HG02884 (cell line): Measurements from ENCODE around the gene KCNN1.
"Not testable (repeated sequence)": the region's sequence is repeated elsewhere in the genome, so short reads cannot be mapped to it uniquely, and the experiment has no call there.

Source experiments
- ATAC-seq: cut with Tn5 transposase; IDR thresholded peaks from one replicate; pipeline ENCODE4 v1.9.1; 2021; ENCODE audit warnings: mild to moderate bottlenecking, moderate library complexity; ENCODE audit not compliant: unreplicated experiment

Gene KCNN1

DNA sequence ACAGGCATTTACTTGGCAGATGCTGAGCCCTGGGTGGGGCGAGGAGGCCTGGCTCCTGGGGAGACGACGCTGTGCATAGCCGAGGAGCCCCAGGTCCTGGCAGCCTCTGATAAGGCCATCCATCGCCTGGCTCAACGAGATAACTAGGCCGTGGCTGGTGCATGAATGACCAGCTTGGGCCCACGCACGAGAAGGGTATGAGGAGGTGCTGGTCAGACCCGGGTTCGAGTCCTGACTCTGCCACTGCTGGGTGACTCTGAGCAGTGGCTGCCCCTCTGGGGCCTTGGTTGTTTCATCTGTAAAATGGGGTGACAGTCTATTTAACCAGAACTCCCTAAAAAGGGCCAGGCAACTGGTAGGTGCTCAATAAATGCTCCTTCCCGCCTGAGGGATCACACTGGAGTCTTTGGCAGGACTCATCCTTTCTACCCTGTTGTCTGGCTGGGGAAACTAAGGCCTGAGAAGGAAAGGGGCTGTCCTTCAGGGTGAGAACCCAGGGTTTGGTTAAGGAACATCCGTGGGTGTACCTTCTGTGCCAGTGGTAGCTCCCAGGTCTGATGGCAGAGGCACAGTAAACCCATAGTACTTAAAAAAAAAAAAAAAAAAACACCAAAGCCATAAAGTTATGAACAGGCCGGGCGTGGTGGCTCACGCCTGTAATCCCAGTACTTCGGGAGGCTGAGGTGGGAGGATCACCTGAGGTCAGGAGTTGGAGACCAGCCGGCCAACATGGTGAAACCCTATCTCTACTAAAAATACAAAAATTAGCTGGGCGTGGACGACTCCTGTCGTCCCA, 33.0 kb downstream of the KCNN1 start:
- ATAC-seq, result no peak

DNA sequence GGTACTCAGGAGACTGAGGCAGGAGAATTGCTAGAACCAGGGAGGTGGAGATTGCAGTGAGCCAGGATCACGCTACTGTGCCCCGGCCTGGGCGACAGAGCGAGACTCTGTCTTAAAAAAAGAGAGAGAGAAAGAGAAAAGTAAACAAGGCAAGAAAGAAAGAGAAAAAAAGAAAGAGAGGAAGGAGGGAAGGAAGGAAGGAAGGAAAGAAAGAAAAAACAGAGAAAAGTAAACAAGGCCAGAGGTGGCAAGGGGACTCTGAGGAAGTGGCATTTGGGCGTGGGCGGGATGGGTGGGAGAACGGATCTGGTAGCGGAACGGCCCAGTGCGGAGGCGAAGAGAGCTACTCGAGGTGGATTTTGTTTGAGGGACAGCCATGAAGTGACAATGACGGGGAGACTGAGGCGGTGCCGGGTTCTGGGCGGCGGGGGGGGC, 33.6 kb downstream of the KCNN1 start:
- no peak for ATAC-seq

DNA sequence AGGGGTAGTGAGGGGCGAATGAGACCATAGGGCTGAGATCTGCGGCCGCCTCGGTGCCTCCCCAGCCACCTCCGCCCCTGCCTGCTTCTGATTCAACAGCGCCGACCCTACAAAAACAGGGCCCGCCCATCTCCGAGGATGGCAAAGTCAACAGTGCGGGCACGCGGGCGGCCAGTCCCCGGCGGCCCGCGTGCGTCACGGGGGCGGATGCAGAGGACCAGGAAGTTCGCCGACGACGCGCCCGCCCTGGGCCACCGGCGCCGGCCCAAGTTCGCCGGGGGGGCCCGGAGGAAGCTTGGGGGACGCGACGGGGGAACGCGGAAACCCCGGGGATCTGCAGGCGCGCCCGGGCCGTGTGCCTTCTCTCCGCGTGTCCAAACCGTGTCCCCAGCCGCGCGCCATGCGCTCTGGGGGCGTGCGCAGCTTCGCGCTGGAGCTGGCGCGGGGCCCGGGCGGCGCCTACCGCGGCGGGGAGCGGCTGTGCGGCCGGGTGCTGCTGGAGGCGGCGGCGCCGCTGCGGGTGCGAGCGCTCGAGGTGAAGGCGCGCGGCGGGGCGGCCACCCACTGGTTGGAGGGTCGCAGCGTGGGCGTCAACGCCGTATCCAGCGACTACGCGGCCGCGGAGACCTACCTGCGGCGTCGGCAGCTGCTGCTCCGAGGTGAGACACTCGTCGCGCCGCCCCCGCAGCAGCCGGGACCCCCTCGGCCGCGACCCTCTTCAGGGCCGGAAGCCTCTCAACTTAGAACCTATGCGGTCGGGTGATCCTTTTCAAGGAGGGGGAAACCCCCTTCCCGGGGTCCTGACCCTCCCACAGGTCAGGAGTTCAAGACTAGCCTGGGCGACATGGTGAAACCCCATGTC, 34.2 kb downstream of the KCNN1 start:
- ATAC-seq, result no peak

DNA sequence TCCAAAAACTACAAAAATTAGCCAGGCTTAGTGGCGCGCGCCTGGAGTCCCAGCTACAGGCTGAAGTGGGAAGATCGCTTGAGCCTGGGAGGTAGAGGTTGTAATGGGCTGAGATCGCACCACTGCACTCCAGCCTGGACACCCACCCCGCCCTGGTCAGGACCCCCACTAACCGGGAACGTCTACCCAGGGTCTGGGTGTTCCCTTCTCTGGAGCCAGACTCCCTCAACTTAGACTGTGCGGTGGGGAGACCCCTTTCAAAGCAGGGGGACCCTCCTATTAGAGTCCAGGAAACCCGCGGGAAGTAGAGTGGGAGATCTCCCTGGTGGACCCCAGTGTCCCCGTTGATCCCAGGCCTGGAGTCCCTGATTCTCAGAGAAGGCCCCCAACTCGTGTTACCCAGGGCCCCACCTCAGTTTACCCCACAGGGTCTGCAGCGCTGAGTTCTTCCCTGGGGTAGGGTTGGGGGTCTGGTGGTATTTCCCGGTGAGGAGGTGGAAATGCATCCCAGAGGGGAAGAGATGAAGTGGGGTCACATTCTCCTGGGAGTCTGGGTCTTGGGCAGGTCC, 35.0 kb downstream of the KCNN1 start:
- ATAC-seq, result no peak

DNA sequence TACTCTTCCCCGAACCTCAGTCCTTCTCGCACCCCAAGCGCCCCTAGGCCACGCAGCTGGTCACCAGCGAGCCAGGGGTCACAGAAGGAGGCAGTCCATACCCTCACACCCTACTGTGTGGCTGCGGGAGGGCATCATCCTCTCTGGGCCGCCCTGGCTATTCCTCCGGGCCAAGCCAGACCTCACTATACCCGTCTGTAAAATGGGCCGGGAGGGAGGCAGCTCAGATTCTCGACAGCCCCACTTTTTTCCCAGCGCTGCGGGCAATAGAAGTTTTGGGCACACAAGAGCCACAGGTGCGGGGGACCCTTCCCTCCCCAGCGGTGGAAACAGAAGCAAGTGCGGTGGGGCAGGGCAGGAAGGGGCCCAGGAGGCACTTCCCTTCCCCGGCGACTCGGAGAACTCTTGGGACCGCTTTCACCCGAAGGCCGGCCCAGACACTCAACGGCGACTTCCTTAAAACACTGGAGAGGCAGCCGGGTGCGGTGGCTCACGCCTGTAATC, 35.5 kb downstream of the KCNN1 start:
- no peak for ATAC-seq

DNA sequence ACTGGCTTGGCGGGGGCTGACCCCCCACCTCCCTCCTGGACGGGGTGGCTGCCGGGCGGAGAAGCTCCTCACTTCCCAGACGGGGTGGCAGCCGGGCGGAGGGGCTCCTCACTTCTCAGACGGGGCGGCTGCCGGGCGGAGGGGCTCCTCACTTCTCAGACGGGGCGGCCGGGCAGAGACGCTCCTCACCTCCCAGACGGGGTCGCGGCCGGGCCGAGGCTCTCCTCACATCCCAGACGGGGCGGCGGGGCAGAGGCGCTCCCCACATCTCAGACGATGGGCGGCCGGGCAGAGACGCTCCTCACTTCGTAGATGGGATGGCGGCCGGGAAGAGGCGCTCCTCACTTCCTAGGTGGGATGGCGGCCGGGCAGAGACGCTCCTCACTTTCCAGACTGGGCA, 38.8 kb downstream of the KCNN1 start:
- ATAC-seq, result not testable (repeated sequence)

DNA sequence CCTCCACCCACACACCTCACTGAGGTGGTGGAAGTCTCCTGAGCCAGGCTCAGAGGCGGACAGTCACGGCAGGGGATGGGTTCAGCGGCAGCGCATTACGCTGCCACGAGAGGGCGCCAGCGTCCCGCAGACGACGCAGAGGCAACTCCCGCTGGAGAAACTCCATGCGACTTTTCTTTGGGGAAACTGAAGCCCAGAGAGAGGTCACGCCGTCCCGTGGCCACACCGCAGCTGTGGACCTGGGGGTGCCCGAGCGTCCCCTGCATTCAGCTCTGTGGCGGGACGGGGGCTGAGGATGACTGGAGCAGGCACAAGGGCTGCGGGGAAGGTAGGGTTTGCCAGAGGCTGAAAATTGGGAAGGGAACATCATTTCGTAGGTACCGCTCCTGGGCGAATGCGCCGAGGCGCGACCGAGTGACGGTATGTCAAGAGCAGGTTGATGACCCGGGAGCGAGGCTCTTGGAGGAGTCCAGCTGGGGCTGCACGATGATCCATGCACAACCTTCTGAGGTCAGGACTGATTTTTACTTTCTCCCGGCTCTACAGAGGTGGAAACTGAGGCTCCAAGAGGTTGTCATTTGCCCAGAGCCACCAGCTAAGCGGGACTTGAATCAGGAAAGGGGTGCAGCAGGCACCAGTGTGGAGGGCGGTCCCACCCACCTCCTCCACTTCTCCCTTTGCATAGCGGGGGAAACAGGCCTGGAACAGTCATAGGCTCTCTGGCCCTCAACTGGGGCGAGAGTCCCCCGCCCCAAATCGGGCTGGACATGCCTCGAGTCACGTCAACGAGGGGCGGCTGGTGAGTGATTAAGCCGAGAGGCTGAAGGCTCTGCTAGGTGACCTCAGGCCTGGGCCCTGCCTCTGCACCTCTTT, 40.4 kb downstream of the KCNN1 start:
- ATAC-seq, result no peak

DNA sequence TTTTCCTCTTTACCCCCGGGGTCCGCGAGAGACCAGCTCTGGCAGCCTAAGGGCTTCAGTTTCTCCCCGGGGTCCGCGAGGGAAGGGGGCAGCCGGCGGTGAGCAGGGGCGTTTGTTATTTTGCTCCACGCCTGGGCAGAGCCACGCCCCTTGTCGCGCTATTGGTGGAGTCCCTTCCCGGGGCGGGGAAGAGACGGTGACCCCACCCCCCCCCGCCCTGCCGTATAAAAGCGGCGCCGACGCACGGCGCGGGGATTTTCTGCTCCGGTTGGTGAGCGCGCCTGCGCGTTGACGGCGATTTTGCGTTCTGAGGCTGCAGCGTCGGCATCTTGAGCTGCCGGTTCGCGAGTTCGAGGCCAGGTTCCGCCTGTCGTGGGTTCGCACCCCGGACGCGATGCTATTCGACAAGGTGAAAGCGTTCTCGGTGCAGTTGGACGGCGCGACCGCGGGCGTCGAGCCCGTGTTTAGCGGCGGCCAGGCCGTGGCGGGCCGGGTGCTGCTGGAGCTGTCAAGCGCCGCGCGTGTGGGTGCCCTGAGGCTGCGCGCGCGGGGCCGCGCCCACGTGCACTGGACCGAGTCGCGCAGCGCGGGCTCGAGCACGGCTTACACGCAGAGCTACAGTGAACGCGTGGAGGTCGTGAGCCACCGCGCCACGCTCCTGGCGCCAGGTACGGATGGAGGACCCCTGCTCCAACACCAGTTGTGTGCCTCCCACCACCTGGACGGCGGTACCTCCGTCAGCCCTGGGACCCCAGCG, 41.2 kb downstream of the KCNN1 start, which contains the start of gene ARRDC2:
Gene ARRDC2 (plus strand): TSS at position 254 of the 757 bp plus-strand sequence. CDS start 141 bp downstream, at position 395.
- no peak for ATAC-seq

DNA sequence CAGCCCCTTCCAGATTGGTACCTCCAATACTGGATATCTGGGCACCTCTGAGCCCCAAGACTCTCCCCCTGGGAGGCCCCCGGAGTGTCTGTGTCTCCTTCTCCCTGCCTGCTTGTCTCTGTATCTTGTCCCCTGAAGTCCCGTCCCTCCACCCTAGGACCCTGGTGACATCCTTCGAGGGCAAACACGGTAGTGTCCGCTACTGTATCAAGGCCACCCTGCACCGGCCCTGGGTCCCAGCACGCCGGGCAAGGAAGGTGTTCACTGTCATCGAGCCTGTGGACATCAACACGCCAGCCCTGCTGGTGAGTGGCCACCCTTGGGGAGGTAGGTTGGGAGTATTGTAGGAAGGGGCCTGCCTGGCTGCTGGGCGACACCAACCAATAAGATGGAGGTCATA, 41.9 kb downstream of the KCNN1 start:
- ATAC-seq, result no peak

DNA sequence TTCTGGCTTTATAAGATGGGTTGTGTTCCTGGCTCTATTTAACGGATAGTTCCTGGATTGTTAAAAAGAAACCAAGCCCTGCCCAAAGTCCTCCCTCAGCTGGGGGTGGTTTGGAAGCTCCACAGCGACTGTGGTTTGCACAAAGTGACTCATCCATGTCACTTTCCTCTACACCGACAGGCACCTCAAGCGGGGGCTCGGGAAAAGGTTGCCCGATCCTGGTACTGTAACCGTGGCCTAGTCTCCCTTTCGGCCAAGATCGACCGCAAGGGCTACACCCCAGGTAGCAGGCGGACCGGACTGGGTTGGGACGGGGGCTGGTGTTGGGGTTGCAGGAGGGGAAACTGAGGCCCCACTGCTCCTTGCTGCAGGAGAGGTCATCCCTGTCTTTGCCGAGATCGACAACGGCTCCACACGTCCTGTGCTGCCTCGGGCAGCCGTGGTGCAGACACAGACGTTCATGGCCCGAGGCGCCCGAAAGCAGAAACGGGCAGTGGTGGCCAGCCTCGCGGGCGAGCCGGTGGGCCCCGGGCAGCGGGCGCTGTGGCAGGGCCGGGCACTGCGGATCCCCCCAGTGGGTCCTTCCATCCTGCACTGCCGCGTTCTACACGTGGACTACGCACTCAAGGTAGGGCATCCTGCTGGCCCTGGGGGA, 42.6 kb downstream of the KCNN1 start:
- ATAC-seq, result no peak

DNA sequence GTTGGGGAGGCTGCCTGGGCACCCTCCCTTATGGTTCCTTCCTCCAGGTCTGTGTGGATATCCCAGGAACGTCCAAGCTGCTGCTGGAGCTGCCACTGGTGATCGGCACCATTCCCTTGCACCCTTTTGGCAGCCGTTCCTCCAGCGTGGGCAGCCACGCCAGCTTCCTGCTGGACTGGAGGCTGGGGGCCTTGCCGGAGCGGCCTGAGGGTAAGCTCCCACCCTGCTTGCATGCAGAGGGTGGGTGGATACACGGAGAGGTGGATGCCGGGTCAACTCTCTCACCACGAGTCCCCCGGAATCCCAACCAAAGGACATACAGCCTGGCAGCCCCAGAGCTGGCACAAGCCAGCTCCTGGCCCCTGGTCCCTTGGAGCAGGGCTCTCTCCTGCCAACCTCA, 43.2 kb downstream of the KCNN1 start:
- no peak for ATAC-seq

DNA sequence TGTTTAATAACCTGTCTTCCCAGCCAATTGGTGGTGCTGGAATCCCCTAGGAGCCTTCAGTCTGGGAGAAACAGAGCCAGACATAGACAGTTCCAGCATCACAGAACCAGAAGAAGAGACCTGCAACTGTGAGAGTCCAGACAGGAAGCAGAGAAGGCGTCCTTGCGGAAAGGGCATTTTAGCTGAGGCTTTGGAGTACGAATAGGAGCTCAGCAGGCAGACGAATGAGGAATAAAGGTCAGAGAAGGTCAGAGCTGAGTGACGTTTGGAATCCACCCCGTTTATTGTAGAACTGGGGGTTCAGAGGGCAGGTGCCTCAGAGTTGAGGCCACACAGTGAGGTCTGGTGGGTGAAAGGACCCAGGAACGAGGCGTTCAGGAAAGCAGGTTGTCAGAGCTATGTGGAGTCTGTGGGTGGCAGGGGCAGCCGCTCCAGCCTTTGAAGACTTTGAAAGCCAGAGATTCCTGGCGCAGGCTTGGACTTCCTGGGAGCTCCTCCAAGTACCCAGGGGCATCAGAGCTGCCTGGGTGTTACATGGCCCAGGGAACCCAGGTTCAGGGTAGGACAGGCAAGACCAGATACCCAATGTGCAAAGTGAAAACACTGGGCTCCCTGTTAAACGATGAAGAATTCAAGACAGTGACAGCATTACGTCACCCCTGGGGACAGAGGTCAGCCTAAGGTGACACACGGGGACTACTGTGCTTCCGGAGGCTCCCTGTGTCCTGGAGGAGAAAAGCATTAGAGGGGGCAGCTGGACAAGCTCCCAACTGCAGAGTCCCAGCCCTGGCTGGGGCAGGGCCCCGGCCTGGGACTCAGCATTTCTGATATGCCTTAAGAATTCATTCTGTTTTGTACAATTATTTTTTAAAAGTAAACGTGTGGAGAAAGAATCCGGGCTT, 46.6 kb downstream of the KCNN1 start:
- no peak for ATAC-seq

DNA sequence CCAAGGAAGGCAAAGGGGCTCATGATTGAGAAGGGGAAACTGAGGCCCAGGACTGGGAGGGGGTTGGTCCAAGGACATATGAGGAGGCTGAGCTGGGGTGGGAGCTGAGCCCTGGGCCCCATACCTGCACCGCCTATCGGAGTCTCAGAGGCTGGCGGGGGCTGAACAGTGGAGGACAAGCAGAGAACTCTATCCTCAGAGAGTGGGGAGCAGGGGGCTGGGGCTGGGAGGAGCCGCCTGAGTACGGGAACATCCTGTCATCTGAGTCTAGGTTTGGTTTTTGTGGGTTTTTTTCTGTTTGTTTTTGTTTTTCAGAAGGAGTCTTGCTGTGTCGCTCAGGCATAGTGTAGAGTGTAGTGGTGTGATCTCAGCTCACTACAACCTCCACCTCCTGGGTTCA, 47.3 kb downstream of the KCNN1 start:
- ATAC-seq, result no peak

DNA sequence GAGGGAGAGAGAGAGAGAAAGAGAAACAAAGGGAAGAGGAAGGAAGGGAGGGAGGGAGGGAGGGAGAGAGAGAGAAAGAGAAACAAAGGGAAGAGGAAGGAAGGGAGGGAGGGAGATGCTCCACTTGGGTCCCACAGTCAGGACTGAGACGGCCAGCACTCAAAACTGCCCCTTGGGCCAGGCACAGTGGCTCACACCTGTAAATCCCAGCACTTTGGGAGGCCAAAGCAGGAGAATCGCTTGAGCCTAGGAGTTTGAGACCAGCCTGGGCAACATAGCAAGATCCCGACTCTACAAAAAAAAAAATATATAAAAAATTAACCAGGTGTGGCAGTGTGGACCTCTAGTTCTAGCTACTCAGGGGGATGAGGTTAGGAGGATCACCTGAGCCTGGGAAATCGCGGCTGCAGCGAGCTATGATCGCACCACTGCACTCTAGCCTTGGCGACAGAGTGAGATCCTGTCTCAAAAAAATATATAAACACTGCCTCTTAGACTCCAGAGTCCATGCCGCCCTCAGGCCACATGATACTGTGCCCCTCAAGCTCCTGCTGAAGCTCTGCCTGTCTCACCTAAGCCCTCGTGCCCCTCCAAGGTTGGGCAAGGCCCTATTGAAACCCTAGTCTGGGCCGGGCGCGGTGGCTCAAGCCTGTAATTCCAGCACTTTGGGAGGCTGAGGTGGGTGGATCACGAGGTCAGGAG, 49.5 kb downstream of the KCNN1 start:
- ATAC-seq, result no peak

DNA sequence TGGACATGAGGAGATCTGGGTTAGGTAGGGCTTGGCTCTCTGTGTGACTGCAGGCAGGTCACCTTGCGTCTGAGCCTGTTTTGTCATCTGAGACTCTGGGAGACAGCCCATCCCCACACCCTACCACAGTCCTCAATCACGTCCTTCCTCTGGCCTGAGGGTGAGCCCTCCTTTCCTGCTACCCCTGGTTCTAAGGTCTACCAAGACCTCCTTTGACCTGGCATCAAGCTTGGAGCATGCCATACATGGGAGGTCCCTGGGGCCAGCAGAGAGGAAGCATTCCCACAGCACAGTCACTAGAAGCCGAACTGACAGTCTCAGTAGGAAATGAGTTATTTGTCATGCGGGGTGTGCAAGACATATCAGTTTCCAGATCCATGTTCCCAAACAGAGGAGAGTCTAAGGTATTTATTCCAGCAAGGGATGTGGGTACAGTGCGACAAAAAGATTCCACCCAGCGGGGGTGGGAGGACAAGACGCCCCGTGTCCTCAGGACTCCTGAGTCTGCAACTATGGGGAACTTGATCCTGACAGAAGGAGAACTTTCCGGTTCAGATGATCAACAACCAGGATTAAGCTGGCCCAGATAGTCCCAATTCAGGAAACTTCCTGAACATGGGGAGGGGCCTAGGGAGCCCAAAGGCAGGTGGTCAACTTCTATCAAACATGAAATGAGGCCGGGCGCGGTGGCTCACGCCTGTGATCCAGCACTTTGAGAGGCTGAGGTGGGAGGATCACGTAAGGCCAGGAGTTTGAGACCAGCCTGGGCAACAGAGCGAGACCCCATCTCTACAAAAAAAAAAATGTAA, 50.6 kb downstream of the KCNN1 start:
- ATAC-seq, result no peak

DNA sequence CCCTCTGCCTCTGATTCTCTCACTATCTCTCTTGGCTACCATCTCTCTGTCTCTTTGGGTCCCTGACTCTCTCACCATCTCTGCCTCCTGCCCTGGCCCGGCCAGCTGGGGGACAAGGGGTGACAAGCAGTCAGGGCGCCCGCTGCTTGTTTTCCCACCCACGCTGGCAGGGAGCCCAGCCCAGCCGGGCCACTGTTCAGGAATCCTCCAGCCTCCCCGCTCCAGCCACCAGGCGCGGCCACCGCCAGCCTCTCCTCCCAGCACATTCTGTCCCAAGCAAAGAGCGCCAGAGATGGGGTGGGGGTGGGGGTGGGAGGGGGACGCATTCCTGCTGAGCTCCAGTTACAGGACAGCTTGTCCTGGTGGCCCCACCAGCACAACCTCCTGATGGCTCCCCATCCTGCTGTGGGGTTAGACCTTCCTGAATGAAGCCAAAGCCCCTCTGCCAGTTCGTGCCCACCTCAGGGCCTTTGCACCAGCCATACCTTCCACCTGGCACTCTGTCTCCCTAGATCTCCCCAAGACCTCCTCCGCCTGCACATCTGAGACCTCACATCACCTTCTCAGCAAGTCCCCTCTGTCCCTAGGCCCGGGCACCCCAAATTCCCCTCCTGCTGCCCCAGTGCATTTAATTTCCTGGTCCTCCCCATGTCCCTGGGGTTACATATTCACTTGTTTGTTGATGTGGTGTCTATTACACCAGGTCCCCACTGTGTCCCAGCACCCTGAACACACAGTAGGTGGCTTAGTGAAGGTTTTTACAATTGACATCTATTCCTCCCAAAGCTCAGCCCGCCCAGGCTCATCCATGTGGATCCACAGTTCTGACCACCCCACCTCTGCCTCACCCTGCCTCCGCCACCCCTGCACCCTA, 53.5 kb downstream of the KCNN1 start:
- no peak for ATAC-seq
